ENCODE results near the gene DIMT1.

Gene DIMT1

DNA sequence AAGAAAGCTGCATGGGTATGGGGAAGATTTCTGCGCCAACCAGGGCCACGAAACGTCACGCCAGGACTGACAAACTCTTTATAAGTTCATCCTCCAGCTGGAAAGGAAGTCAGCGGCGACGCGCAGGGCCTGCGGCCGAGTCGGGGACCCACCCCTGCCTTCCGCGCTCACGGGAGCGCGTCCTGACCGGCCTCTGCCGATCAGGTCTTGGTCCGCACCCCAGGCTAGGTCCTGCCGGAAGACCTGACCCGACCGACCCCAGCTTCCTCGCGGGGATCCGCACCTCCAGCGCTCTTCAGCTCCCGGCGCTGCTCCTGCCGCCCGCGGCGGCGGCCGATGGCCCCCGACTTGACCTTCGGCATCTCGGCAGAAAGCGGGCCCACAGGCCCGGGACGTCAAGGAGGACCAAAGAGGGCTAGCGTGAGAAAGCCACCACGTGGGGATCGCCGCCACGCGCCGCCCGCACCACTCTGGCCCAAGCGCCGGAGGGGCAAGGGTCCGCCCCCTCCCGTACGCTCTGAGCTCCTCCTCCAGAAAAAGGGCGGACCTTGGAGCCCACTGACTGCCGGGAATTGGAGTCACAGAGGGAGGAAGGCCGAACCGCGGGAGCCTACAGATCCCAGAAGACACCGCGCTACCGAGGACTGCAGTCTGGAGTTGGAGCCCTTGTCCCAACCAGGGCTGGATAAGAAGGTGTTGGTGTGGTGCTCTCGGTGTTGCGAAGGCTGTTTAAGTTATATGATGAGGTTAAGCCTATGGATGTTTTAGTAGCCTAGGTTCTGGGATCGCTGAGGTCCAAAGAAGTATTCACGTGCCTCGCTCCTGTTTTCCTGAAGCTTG is at the start of gene DIMT1:
Gene DIMT1, minus strand, starts transcription at position 495 of the 840 bp plus-strand sequence. Its CDS starts 133 bp downstream, at position 362.
- peak; percentile 91 to 93 for DNase-seq

DNA sequence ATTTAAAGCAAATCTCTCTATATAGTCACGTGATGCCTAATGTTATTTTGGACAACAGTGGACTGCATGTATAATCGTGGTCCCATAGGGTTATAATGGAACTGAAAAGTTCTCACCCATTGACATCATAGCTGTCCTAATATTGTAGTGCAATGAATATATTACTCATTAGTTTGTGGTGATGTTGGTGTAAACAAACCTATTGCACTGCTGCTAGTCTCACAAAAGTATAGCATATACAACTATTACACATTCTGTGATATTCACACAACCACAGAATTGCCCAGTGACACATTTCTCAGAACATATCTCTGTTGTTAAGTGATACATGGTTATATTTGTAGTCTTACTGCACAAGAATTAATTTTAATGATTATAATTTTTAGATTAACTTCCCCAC is 46.6 kb upstream of the DIMT1 start:
- DNase-seq = no peak

DNA sequence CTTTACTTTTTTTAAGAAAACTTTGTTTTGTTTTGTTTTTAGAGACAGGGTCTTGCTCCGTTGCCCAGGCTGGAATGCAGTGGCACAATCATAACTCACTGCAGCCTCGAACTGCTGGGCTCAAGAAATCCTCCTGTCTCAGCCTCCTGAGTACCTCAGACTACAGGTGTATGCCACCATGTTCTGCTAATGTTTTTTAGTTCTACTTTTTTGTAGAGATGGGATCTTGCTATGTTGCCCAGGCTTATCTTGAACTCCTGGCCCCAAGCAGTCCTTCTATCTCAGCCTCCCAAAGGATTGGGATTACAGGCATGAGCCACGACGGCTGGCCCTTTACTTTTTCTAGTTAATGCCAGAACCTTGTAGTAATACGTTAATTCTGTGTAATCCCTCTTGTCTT is 44.8 kb upstream of the DIMT1 start:
- DNase-seq = no peak

DNA sequence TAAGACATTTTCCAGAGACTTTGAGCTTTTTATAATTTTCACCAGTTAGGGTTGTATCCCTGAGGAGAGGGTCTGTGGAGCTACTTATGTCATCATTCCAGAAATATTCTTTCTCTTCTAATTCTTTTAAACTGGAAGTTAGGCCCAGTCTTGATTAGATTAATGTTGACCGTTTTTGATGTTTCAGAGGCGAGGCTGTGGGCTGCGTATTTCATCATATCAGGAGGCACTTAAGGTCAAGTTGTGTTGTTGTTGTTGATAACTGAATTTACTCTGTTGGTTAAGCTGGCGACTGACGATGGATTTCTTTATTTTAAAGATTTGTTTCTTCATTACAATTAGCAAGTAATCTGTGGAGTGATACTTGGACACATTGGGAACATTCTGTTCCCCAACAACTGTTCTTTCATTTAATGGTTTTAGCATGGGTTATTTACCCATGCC is 28.9 kb upstream of the DIMT1 start:
- no peak for DNase-seq

DNA sequence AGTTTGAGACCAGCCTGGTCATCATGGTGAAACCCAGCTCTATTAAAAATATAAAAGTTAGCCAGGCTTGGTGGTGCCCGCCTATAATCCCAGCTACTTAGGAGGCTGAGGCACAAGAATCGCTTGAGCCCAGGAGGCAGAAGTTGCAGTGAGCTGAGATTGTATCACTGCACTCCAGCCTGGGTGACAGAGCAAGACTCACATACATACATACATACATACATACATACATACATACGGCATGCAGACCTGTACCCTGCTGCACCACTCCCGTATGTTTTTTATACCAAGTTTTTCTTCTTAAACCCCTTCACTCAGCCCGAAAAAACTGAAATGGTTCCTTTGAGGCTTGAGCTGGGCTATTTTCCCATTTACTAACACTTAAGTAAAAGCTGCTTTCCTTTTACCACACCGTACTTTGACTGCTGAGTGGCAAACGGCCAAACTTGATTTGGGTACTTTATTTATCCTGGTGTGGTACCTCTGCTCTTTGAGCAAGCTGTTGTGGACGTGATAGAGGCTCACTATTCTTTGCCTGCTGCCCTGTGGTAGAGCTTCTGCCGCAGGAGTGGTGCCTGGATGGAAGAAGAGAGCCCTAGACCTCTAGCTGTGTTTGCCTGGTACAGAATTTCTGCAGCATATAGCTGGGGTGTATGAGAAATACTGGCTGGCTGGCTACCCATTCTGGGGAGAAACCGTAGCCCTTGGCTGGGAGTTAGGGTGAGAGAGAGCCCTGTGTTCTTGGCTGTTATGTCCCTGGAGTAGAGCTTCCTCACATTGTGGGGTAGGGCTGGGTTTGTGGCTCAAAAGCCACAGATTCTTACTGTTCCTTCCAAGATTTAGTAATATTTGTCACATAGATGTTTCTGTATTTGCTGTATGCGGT is 28.3 kb upstream of the DIMT1 start:
- no peak for DNase-seq

DNA sequence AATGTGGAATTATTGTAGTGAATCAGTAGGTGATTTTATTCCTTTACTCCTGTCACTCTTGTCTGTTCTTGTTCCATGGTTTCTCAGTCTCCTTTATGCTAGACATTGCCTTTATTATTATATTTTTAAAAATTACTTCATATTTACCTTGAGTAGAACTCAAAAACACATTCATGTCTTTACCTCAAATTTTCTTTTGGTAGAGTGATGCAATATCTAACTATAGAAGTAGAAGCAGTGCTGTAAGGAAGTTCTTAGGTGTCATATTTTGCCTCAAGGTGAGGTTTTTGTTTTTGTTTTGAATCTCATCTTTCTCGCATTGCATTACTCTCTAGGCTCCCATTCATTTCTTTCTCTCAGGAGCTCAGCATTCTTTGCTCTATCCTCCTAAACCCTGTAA is 21.1 kb upstream of the DIMT1 start:
- DNase-seq = no peak

DNA sequence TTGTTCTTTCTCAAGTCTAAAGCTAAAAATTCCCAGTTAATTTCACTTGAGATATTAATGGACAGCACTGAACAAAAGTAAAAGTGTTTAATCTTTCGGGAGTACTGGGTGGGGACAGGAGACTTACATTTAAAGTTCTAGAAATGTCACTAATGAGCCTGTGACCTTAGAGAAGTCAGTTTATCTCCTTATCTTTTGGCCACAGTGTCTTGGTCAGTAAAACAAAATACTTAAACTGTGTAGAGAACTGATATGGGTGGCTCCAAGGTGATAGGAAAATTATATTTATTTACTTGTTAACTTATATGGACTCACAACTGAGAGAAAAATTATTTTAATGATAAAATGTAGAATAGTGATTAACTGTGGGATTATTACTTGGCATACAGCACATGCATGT is 17.7 kb upstream of the DIMT1 start:
- no peak for DNase-seq

DNA sequence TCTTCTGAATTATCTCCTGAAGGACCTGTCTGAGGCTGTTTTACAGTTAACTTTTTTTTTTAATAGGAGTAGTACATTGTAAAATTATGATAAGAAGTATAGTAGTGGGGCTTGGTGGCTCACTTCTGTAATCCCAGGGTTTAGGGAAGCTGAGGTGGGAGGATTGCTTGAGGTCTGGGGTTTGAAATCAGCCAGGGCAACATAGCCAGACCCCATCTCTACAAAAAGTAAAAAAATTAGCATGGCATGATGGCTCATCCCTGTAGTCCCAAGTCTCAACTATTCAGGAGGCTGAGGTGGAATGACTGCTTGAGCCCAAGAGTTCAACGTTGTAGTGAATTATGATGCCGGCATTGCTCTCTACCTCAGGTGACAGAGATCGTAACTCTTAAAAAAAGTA is 15.9 kb upstream of the DIMT1 start:
- no peak for DNase-seq

DNA sequence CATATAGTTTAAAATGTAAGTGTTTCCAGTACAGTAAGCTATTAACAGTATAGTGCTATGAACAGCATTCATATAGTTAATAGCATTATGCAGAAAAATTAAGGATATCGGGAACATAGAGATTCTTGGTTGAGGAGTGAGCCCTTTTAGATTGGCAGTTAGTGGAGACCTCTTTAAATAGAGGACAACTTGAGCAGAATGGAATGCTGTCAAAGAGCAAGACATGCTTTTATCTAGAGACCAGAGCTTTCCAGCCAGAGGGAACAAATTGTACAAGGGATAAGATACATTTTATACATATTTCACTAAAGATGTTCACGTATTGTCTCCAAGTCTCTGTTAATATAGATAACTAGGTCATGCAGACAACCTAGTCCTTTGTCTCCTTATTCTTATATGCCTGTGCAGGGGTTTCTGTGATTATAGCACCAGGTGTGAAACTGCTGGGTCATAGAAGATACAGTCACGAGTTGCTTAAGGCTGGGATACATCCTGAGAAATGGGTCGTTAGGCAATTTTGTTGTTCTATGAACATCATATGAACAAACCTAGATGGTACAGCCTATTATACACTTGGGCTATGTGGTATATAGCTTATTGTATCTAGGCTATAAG is 14.9 kb upstream of the DIMT1 start:
- DNase-seq = no peak

DNA sequence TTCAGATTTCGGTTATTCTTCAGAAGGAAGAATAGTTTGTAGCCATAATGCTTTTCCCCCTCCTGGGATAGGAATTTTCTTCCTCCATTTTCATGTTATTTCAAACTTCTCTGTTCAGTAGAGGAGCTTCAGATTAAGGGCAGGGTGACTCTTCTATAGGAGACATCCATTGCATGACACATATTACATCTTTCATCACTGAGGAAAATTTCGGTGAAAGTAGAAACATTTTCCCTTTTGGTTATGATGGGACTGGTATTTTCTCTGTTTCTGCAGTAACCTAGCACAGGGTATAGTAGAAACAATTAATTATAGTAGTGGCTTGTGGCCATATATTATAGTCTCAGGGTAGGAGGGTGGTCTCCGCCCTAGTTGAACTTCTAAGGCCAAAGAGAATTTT is 10.0 kb upstream of the DIMT1 start:
- no peak for DNase-seq

DNA sequence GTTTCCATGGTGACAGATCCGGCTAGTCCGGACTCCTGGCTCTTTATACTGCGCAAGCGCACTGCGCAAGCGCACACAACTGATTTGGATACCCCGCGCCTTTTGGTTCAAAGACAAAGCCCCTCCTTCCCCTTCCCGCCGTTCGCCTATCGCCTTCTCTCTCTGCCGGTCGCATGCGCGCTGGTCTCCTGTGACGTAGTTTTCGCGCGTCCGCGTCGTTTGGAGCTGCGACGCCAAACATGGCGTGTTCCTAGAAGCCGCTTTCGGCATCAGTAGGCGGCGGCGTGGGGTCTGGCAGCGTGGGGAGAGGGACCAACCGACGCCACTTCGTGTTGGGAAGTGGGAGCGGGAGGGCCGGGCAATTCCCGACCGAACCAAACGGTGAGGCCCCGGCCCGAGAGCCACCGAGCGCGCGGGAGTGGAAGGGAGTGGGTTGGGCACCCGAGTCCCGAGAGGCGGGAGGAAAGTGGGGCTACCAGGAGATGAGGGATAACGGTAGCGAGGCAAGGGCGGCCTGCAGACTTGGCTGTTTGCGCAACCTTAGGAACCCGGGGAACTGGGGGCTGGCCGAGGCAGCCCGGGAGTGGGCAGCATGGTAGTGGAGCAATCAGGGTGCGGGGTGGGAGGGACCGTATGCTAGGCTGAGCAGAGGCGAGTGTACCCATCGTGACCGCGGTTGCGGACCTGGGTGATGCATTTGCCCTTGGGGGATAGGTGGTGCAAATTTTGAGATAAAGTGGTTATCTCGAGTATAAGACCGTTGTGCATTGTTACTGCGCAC is 9.0 kb upstream of the DIMT1 start, which contains the start of gene IPO11:
Gene IPO11, plus strand, starts transcription at position 215 of the 781 bp plus-strand sequence. CDS start 24,517 bp downstream, outside the sequence.
- peak; percentile 99 for DNase-seq

DNA sequence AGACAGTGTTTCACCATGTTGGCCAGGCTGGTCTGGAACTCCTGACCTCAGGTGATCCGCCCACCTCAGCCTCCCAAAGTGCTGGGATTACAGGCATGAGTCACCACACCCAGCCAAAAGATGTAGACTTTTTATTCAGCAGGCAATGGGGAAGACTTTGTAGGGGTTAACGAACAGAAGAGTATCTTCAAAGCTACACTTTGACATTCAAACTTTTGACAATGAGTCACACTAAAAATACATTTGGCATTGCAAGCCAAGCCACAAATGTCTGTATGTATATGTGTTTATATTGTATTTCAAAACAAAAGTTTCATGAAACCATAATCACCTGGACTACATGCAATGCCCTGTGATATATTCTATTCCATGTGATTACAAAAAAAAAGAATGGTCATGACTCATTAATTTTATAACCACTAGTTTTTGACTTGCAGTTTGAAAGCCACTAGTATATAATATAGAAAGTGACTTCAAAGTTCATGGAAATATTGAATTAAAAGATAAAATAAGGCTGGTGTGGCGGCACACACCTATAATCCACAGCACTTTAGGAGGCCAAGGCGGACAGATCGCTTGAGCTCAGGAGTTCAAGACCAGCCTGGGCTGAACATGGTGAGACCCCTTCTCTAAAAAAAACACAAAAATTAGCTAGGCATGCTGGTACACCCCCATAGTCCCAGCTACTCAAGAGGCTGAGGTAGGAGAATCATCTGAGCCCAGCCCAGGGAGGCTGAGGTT is 8.3 kb downstream of the DIMT1 start:
- DNase-seq = no peak

DNA sequence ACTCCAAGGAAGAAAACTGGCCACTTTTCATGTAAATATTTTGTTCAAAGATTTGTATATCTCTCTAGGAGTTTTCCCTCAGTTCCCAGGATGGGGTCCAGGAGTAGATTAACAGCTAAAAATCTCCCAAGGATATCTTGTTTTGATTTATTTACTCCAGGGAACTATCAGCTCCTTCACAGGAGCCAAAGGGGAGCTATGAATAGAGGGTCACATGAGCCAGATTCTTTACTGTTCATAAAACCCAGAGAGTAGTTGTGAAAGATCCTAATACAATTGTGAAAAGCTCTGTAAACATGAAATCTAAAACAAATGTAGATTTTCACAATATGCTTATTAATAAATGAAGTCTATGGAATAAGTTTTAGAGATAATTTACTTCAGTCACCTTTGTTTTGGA is 16.9 kb downstream of the DIMT1 start:
- no peak for DNase-seq

DNA sequence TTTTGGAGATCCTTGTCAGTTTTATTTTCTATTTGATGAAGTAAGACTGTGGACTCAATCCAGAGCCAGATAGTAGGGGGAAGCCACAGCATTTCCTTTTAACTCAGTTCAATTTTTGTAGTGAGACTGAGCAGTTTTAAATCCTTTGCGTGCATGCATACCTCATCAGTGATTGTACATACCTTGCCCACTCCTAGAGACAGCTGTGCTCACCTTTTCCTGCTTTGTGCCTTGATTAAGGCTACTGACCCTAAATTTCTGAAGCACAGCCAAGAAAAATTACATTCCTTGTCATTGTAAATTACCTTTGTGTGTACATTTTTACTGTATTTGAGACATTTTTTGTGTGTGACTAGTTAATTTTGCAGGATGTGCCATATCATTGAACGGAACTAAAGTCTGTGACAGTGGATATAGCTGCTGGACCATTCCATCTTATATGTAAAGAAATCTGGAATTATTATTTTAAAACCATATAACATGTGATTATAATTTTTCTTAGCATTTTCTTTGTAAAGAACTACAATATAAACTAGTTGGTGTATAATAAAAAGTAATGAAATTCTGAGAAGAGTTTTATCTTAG is 17.8 kb downstream of the DIMT1 start:
- no peak for DNase-seq

DNA sequence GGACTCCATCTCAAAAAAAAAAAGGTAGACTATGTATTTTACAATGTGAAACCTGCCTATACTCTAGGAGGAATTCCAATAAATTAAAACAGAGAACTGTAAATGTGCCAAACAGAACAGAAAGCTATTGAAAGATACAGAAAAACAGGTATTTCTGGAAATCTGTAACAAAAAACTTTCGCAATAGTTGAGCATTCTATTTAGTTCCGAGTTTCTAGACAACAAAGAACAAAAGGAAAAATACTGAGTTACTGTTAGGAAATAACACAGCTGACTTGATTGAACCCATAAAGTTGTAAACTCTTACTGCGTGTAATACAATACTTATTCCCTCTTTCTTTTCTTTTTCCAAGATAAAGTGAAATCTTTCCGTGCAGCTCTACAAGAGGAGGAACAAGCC is 18.6 kb downstream of the DIMT1 start:
- DNase-seq = no peak

DNA sequence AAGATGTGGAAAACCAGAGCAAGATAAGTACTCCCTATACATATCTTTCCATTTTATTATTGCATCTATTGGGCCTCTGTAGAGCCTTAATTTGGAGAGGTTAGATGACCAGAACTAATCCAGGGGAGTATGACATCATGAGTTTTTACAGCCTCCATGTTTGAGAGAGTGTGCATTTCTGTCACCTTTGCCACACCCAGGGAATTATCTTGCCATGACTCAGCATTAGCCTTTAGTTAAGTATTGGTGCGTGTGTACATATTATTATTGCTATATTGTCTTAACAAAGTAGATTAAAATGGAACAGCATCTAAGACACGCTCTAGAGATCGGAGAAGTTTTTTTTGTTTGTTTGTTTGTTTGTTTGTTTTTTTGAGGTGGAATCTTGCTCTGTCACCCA is 27.6 kb downstream of the DIMT1 start:
- DNase-seq = no peak

DNA sequence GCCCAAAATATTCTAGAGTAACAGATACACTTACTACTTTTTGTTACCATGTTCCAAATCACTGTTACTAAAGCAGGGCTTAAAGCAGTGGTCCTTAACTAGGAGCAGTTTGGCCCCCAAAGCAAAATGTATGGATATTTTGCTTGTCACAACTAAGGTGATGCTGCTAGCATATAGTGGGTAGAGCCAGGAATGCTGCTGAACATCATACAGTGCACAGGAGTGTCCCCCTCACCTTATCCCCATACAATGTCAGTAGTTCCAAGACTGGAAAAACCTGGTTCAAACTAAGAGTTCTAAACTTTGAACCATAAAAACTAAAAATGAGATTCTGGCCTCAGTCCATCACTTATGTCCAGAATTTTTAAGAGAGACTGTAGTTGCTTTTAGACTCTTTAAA is 28.1 kb downstream of the DIMT1 start:
- no peak for DNase-seq

DNA sequence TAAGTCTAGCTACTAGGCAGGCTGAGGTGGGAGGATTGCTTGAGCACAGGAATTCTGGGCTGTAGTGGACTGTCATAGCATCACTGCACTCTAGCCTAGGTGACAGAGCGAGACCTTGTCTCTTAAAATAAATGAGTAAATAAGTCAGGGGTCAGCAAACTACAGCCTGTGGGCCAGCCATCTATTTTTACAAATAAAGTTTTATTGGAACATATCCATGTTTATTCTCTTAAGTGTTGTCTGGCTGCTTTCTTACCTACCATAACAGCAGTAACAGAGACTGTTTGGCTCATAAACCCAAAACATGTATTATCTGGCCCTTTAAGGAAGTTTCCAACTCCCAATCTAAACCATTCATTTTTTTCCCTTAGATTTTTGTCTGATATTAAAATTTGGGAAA is 29.6 kb downstream of the DIMT1 start:
- no peak for DNase-seq

DNA sequence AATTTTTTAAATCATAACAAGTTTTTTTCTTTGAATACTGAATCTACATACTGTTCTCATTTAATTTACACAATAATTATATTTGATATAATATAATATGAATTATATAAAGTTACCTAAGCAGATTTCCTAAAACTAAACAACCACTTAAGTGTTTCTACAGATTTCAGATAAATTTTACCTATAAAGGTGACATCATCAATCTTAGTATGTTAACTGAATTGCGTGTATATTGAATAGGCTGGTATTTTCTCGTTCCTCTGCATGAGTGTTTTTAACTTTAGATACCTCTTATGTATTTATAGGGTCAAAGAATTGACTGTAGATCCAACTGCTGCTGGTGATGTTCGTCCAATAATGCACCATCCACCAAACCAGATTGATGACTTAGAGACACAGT is 30.3 kb downstream of the DIMT1 start:
- no peak for DNase-seq

DNA sequence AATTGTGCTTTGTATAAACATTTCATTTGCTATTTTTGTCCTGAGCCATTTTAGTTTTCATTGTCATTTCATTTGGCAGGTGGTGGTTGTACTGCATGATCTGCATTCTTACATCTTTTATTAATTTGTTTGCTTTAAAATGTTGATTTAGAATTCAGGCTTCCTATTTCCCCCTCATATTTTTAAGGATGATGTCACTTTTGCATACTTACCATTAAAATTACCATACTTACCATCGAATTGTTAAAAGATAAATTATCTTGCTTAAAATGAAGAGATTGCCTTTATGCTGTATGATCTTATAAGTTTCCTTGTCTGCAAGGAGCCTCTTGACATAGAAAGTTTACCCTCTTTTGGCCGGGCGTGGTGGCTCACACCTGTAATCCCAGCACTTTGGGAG is 31.1 kb downstream of the DIMT1 start:
- DNase-seq = no peak

DNA sequence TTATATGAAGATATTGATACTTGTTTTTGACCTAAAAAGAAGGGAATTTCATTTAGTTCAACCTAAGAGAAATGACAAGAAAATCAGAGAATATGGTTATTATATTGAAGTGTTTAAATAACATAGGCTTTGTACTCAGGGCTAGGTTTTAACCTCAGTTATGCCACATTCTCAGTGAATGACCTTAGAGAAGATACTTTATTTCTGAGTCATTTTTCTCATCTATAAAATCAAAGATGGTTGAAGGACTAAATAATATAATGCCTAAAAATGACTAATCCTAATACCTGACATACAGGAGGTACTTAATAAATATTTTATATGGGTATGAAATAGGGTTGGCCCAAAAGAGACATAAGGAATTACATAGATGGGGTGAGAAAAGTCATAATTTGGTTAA is 32.3 kb downstream of the DIMT1 start:
- DNase-seq = no peak

DNA sequence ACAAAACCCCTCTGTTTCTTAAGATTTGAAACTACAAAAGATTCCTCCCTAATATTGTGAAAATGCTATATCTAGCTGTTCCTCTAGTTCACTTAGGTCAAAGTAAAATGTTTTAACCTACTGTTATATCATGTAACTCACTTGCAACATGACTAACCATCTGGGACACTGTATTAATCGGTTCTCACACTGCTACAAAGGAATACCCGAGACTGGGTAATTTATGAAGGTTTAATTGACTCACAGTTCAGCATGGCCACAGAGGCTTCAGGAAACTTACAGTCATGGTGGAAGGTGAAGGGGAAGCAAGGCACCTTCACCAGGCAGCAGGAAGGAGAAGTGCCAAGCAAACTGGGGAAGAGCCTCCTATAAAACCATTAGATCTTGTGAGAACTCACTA is 34.7 kb downstream of the DIMT1 start:
- DNase-seq = no peak
